Natural killer cell treated with Interleukin-12 subunit alpha and Interleukin-12 subunit beta and Interleukin-15 and Interleukin-18, amount 100 ng/mL, for 72 hours (primary cell): ENCODE results near the gene TAS2R20. TPM values are rescaled to one million over a fixed set of nuclear protein-coding genes. Genes with fewer than 3 reads are reported as not detected.

Experiments used
- total RNA-seq, 2 donors: library from RNA; stranded (reverse); gene quantifications; one replicate each; pipeline ENCODE4 v1.2.3, GENCODE V29; 2022

Gene TAS2R20
- total RNA-seq, 2 donors from 2014 or later, result 1.6 to 5.2 TPM

Other genes with a start within 250 kb of the TAS2R20 start
- gene TAS2R7, start 195.7 kb downstream of the TAS2R20 start, total RNA-seq, result not detected
- not detected for gene TAS2R8, start 191.0 kb downstream of the TAS2R20 start, total RNA-seq
- not detected for gene TAS2R9, start 188.1 kb downstream of the TAS2R20 start, total RNA-seq
- 1 to 10 TPM in 1 of 2 donors, under 1 TPM in 1; 0.64 to 1.0 TPM for gene TAS2R10, start 171.9 kb downstream of the TAS2R20 start, total RNA-seq
- gene PRR4, start 148.8 kb downstream of the TAS2R20 start, total RNA-seq, result 1 to 10 TPM; 2.5 to 3.1 TPM
- 10 to 100 TPM; 14.1 to 63.8 TPM for gene PRH1, start 114.0 kb downstream of the TAS2R20 start, total RNA-seq
- 1 to 10 TPM; 1.2 to 4.3 TPM for gene TAS2R13, start 88.7 kb downstream of the TAS2R20 start, total RNA-seq
- not detected for gene PRH2, start 69.1 kb downstream of the TAS2R20 start, total RNA-seq
- 1 to 10 TPM; 2.3 to 6.2 TPM for gene TAS2R14, start 59.0 kb downstream of the TAS2R20 start, total RNA-seq
- gene TAS2R50, start 11.4 kb downstream of the TAS2R20 start, total RNA-seq, result 1 to 10 TPM; 1.5 to 7.0 TPM
- 10 to 100 TPM in 1 of 2 donors, 1 to 10 TPM in 1; 4.2 to 11.7 TPM for gene TAS2R19, start 24.3 kb upstream of the TAS2R20 start, total RNA-seq
- gene TAS2R31, start 33.1 kb upstream of the TAS2R20 start, total RNA-seq, result 10 to 100 TPM in 1 of 2 donors, 1 to 10 TPM in 1; 4.8 to 11.4 TPM
- 1 to 10 TPM; 1.5 to 5.6 TPM for gene TAS2R46, start 64.0 kb upstream of the TAS2R20 start, total RNA-seq
- gene TAS2R43, start 94.0 kb upstream of the TAS2R20 start, total RNA-seq, result 1 to 10 TPM; 1.0 to 6.6 TPM
- 1 to 10 TPM; 3.6 to 8.7 TPM for gene TAS2R30, start 136.3 kb upstream of the TAS2R20 start, total RNA-seq
- gene SMIM10L1, start 172.9 kb upstream of the TAS2R20 start, total RNA-seq, result 1 to 10 TPM; 8.8 to 9.4 TPM
- not detected for gene TAS2R42, start 188.6 kb upstream of the TAS2R20 start, total RNA-seq